Dedifferentiated amniotic fluid mesenchymal stem cell (primary cell): ENCODE measurements around the gene UBASH3A.

Experiments used
- DNase-seq: peaks from one replicate; pipeline ENCODE4 v3.0.0-alpha.2; 2016; ENCODE audit errors: extremely low spot score

The UBASH3A gene

DNA sequence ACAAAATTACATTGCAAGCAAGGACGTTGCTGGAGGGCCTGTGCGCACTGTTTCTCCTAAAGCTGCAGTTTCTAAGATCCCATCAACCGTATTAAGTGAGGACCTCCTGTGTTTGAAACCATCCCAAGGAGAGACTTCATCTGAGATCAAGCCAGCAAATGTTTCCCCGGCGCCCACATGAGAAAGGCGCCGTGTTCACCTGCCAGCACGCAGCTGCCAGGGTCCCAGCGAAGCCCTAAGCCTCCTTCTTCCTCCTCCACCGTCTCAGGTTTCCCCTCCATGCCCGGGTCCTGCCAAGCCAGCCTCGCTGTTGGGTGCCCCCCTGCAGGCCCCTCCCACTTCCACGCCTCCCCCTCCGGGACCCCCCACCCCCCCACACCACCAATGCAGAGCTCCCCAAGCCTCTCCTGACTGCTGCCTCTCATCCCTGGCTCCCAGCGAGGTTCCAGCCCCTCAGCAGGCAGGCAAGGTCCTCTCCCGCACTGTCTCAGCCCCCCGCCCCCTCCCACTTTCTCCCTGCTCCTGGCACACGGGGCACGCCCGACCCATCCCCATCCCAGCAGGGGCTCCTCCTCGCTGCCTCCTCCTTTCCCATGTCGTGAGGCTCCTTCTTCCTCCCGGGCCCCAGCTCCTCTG, 28.7 kb upstream of the UBASH3A start:
- no peak for DNase-seq

DNA sequence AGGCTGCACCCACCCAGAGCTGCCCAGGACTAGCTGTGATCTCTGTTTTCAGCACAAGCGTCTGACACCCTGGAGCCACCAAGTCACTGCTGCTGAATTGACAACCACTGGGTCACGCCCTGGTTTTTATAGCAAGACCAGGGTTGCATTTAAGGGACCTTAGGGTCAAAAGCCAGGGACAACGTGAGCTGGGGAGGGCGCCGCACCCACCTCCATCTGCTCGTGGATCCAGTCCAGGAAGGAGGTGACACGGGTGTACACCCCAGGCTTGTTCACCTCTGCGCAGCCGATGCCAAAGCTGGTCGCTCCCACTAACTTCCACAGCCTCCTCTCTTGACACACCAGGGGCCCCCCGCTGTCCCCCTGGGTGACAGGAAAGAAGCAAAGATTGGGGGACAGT, 28.2 kb upstream of the UBASH3A start:
- no peak for DNase-seq

GRCh38 chr21:42375966-42376337, 27.8 kb upstream of the UBASH3A start:
- DNase-seq: no peak

DNA sequence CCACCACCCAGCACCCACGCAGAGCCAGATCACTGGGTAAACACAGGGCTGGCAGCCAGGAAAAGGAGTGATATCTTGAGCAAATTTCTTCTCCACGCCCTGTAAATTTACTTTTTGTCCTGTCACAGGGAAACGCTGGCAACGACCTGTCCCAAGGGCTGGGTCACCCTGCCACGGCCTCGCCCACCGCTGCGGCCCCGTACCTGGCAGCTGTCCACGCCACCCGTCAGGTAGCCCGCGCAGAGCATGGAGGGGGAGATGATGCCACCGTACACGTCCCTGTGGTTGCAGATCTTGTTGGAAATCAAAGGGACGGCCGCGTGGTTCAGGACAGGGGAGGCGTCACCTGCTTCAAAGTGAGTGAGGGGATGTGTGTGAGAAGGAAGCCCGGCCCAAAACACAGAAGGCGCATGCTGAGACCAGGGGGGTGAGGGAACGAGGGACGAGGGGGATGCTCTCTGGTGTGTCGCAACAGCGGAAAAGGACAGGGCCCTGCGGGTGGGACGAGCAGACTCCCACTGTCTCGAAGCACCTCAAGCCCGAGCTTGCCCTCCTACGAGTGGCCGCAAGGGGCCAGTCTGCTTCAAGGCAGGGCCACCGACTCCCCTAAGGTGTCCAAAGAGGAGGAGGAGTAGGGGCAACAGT, 27.2 kb upstream of the UBASH3A start:
- no peak for DNase-seq

- no peak for DNase-seq
These were observed 26.3 kb upstream of the UBASH3A start for GRCh38 chr21:42377211-42377950.

- no peak for DNase-seq
These were observed 25.8 kb upstream of the UBASH3A start for GRCh38 chr21:42377951-42378340.

DNA sequence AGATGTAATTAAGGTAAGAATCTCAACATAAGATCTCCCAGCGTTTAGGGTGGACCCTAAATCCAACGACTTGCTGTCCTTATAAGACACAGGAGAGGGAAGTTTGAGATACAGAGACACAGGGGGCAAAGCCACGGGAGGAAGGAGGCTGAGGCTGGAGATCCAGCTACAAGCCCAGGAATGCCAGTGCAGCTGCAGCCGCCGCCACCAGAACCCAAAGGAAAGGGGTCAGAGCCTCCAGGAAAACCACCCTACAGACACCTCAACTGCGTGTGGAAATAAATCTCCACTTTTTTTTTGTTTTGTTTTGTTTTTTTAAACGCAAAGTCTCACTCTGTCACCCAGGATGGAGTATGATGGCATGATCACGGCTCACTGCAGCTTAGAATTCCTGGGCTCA, 25.3 kb upstream of the UBASH3A start:
- DNase-seq: no peak

DNA sequence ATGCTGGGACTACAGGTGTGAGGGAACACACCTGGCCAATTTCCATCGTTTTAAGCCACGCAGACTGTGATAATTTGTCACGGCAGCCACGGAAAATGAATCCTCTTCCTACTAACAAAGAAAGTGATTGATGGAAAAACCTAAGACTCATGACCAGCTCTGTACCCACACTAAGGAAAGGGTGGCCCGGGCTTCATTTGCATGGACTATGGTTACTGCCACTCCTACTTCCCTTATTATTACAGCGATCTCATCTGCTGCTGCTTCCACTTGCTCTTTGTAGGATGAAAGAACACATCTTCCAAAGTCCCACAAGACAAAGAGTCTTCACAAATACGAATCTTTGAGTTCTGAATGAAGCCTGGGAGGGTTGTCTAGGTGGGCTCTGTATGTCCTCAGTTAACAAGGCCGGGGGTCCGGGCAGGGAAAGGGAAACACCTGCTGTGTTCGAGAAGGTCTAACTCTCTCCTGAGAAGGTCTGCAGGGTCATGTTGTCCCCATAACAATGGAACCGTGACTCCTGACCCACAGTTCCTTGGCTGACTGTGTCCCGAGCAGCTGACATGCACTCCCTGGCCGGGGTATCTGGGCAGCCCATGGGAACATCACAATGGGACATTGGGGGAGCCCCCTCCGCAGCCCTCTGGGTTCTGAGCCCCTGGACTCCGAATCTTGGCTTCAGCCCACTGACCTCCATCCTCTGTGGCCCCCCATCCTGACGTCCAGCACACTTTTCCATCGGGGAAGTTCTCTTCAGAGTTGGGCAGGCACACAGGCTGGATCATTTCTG, 24.1 kb upstream of the UBASH3A start:
- DNase-seq: no peak

DNA sequence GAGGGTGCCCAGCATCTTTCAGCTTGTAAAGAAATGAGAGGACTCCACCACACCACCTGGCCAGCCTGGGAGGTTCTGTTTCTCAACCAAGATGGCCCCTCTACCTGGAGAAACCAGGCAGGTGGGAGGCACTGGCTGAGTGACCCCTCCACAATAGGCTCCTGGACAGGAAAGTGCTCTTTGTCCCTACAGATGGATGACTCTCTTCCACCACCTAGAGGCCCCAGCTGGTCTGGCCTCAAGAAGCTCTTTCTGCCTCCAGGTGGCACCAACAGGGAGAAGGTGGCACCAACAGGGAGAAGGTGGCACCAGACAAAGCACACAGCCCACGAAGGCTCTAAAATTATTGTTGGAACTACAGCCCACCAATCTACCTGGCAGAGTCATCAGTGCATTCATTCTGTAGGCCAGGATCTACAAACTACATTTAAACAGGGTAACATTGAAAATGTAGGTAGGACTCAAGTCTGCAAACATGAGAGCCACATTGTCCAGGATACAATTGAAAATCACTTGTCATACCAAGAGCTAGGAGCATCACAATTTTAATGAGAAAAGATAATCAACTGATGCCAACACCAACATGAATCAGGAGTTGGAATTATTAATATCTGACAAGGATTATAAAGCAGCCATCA, 22.2 kb upstream of the UBASH3A start:
- DNase-seq: no peak

DNA sequence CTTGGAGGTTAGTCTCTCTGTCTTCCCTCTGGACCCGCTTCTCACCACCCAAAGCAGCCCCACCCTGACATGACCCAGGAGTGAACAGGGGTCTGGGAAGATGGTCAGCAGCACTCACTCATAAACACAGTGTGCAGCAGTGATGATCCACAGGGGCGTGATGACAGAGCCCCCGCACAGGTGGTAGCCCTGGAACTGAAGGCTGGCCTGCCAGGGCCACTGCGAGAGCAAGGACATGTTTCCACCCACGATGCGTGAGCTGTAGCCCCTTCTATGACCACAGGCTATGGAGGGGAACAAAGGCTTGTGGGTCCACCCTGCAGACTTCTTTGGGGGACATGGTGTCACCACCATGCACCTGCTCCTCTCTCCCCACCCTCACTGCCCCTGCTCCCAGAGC, 20.8 kb upstream of the UBASH3A start:
- no peak for DNase-seq

DNA sequence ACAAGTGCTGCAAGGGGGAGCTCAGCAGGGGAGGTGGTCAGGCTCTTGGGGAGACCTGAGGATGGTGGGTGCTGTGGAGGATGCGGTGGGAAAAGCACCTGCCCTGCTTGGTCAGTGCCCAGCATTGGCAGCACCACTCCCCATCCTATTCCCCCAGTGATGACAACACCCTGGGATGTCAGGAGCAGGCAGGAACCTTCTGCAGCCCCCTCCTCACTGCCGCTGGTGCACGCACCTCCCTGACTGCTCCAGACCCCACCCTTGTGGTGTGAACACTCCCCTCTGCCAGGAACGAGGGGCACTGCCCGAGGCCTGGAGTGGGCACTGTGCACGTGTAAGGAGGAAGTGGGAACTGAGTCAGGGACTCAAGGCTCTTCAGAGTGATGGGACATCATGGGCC, 20.4 kb upstream of the UBASH3A start:
- no peak for DNase-seq

GRCh38 chr21:42384156-42384945, 19.4 kb upstream of the UBASH3A start:
- no peak for DNase-seq

DNA sequence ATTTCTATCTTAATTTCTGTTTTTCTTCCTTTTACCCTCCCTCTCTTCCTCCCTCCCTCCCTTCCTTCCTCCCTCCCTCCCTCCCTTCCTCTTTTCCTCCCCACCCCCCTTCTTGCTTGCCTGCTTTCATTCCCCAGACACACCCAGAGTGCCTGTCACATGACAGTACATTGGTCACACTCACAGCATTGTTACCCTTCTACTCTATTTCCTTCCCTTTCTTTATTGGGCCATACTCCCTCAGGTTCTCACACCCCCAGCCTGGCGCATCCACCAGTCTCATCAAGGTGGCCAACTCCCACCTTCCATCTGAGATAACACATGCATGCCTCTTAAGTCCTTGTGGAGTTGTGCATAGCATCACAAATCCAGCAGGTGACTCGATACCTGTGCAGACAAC, 18.7 kb upstream of the UBASH3A start:
- DNase-seq: no peak

DNA sequence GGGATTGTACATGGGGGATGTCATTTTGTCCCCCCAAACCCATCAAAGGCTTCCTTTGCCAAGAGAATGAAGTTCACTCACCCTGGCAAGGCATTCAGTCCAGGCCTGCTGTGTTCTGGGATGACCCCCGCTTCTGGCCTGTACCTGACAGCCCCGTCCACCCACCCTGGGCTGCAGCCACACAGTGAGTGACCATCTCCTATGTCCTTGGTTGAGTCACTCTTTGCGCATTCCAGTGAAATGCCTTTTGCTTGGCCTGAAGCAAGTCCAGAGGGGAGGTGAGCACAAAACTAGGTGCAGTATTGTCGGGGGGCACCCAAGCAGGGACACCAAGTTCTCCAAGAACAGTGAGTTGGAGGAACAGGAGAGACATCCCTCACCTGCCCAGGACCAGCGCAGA, 18.1 kb upstream of the UBASH3A start:
- DNase-seq: no peak

DNA sequence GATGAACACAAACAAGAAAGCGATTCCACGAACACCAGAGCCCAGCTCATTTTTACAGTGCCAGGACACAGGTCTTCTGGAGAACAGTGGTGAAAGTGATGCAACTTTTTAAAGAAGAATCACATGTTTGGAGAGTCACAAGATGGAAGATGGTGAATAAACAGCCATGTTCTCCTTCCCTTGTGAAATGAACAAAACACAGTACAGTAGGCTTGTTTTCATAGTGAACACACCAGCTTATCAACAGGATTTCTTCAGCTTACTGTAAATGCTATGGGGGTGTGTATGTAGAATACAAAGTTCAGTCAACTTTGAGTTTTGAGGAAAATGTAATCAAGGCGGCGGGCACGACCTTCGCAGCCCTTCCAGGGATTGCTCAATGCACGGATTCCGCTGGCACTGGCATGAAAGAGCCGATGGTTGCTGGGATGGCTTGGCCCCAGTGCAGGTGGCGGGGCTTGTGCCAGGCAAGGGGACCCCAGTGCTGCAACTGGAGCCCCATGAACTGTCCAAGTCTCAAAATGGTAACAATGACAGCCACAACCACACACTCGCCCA, 17.6 kb upstream of the UBASH3A start:
- no peak for DNase-seq

- DNase-seq: no peak
These were observed 16.5 kb upstream of the UBASH3A start for GRCh38 chr21:42387164-42387563.

DNA sequence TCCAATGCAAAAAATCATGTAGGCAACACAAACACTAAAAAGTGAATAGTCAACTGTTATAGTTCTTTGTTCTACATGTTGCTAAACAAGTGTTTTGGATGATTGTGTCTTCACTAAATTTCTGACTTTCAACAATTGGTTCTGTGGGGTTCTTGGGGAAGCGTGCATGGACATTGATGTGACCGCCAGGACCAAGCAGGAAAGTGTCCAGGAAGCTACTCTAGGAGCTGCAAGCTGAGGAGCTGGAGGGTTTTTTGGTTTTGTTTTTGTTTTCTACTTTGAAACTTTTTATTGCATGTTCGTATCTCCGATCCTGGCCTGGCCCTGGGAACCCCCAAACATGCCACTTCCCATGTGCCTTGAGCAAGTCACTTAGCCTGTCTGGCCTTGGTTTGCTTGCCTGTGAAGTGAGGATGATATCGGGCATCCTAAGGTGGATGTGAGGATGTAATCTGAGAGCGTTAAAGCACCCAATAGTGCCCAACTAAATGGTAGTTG, 15.8 kb upstream of the UBASH3A start:
- no peak for DNase-seq

DNA sequence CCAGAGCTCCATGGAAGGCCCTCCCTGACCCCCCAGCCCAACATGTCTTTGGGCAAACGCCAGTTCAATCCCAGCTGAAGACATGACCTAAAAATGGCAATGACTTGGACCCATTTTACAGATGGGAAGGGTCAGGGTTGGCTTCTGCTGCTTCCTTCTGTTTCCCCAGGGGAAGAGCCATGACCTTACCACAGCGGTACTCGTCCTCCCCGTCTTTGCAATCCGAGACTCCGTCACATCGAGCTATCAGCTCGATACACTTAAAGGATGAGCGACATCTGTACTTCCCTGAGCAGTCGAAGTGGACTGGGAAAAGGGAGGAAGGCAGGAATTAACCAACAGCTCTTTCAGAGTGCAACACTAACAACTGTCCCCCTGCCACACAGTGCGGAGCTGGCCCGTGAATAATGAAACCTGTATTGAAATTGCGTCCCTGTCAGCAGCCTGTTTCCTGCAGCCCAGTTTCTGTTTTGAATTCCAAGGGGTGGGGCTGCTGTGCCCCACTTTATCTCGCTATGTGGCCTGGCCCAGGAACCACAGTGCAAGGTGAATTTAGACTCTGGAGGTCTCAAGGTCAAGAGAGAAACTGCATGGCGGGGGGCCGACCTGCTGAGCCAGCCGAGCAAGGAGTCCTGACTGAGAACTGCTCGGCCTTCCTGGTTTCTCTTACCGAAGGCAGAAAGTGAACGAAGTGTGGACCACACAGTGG, 14.8 kb upstream of the UBASH3A start:
- DNase-seq: no peak

DNA sequence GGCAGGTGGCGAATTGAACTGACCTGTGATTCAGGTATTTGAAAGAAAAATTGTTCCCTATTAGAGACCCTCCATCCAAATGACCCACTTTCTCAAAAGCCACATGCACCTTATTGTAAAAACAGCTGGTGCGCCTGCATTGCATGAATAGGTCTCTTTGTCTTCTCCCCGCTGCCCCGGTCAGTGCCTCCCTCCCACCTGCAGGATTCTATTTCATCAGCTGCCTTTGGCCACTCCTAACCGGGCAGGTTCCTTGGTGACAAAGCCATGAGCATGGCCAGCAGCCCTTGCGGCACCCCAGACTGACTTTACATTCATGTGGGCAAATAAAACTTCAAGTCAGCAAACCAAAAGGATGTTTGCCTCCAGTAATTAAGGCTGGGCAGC, 14.3 kb upstream of the UBASH3A start:
- no peak for DNase-seq

DNA sequence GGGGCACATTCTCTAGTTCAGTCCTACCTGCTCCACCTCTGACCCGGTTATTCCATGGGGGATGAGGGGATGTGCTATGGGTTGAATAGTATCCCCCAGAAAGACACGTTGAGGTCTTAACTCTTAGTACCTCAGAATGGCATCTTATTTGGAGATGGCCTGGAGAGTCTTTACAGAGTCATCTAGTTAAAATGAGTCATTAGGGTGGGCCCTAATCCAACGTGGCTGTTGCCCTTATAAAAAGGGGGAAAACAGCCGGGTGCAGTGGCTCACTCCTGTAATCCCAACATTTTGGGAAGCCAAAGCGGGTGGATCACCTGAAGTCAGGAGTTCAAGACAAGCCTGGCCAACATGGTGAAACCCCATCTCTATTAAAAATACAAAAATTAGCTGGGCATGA, 13.5 kb upstream of the UBASH3A start:
- no peak for DNase-seq
